Ovary (tissue), 9 donors: Measurements from ENCODE around the gene PSMB10. TPM values are rescaled to one million over a fixed set of nuclear protein-coding genes. Genes with fewer than 3 reads are reported as not detected.

Source experiments
- DNase-seq, 5 donors: peaks; one replicate each; pipeline ENCODE4 v3.0.0-alpha.2; 2019 to 2020
- H3K27ac ChIP-seq, 2 donors: fragments of 200-600 bp; one replicate each; pipeline versions ENCODE4 v1.5.1 to v1.8.0; 2019 to 2022
- H3K27me3 ChIP-seq: fragments of 200-600 bp; one replicate; pipeline ENCODE4 v1.8.0; 2022
- H3K36me3 ChIP-seq: fragments of 200-600 bp; sonication (generic); one replicate; pipeline ENCODE4 v1.5.1; 2019
- H3K4me1 ChIP-seq: one replicate; pipeline ENCODE4 v1.8.1; 2013; ENCODE audit warnings: mild to moderate bottlenecking, moderate library complexity; ENCODE audit not compliant: insufficient read depth
- H3K4me3 ChIP-seq: fragments of 200-600 bp; sonication (generic); one replicate; pipeline ENCODE4 v1.5.1; 2017
- H3K9me3 ChIP-seq, 2 donors: fragments of 200-600 bp in 1 of 2; sonication (generic) in 1 of 2; one replicate each; pipeline versions ENCODE4 v1.5.1 to v1.8.1; 2013 to 2019; ENCODE audit warnings: mild to moderate bottlenecking in 1 of 2, moderate library complexity in 1 of 2
- CTCF ChIP-seq, 3 donors: fragments of 450-650 bp in 2 of 3; fragments of 200-600 bp in 1 of 3; IDR thresholded peaks; one replicate each; pipeline versions ENCODE4 v1.5.1 to v1.8.0; 2016 to 2022; ENCODE audit warnings: antibody characterized with exemption in 3 of 3, mild to moderate bottlenecking in 1 of 3
- EP300 ChIP-seq: sonication (generic); formaldehyde crosslinking; IDR thresholded peaks from one replicate; pipeline ENCODE4 v1.6.1; 2017; ENCODE audit warnings: antibody characterized with exemption
- POLR2A ChIP-seq: fragments of 450-650 bp; IDR thresholded peaks from one replicate; pipeline ENCODE4 v1.6.1; 2017; ENCODE audit warnings: antibody characterized with exemption, mild to moderate bottlenecking, moderate library complexity
- WGBS, 3 donors: extraction: QIAGEN DNeasy Blood & Tissue Kit in 1 of 3; methylation state at CpG; one replicate each; pipeline versions ENCODE4 v1.1.5 to v1.1.7; 2013 to 2017; 5-methylcytosine and 5-hydroxymethylcytosine counted together
- intact Hi-C, 4 donors: fragments of 100-400 bp; cut with DNase I; formaldehyde crosslinking; loops; one replicate each; pipeline versions ENCODE4 v1.11.0 to v1.15.1; 2022 to 2023
- polyA plus RNA-seq, 2 donors: library from polyadenylated mRNA; stranded (reverse); fragments of 200-250 nt in 1 of 2; fragments of 350-450 nt in 1 of 2; fragmentation: Illumina TruSeq in 1 of 2; extraction: RNeasy Lipid Tissue Mini Kit (QIAGEN cat#74804) in 1 of 2; gene quantifications; one replicate each; pipeline ENCODE4 v1.2.3, GENCODE V29; 2013 to 2014
- total RNA-seq, 7 donors: library from RNA; depleted of rRNA in 2 of 7; stranded (reverse); fragments of >200 nt in 2 of 7; fragmentation: NEBNext Ultra II Directional in 3 of 7; extraction: Animal tissue kit (Norgen Biotek cat#: 25700) in 3 of 7; gene quantifications; one replicate each; pipeline versions ENCODE4 v1.1.0 to v1.2.4, GENCODE V29; 2016 to 2023
- donor health status: DM: no; HTN: no; CAD: no; lungs with moderate emphysema.
- donor health status: DM: no; HTN: no; CAD: no.
- donor health status: Bipolar disorder and iron deficiency.
- donor health status: DM: yes; HTN: yes; CAD: no.
- donor health status: DM: no; HTN: no; CAD: no.
- donor health status: DM: yes; HTN: yes; CAD: no.

The PSMB10 gene
- total and polyA plus RNA-seq, 9 donors = 5.8 to 64.4 (median 50.8) TPM

GRCh38 chr16:67957622-67958021 is 21.0 kb upstream of the PSMB10 start:
- no peak overlapping the region for H3K27ac ChIP-seq
- no peak overlapping the region for H3K4me3 ChIP-seq
- TF ChIP-seq EP300 (no peak), CTCF (IDR thresholded peaks at IDR 0.05) (no peak), POLR2A (no peak)
- peak in 1 of 5 donors; percentile 12 for DNase-seq
- no peaks in the 10 kb centered on the region for H3K9me3 ChIP-seq
- intact Hi-C loops = no loop called here
- H3K4me1 ChIP-seq = peaks cover 7% of the 10 kb centered on the region
- no peaks in the 10 kb centered on the region for H3K27me3 ChIP-seq
- H3K36me3 ChIP-seq = no peaks in the 10 kb centered on the region
- WGBS, 3 donors = 89 to 93% (median 91%) methylated on average over 9 of the region's 9 CpGs

DNA sequence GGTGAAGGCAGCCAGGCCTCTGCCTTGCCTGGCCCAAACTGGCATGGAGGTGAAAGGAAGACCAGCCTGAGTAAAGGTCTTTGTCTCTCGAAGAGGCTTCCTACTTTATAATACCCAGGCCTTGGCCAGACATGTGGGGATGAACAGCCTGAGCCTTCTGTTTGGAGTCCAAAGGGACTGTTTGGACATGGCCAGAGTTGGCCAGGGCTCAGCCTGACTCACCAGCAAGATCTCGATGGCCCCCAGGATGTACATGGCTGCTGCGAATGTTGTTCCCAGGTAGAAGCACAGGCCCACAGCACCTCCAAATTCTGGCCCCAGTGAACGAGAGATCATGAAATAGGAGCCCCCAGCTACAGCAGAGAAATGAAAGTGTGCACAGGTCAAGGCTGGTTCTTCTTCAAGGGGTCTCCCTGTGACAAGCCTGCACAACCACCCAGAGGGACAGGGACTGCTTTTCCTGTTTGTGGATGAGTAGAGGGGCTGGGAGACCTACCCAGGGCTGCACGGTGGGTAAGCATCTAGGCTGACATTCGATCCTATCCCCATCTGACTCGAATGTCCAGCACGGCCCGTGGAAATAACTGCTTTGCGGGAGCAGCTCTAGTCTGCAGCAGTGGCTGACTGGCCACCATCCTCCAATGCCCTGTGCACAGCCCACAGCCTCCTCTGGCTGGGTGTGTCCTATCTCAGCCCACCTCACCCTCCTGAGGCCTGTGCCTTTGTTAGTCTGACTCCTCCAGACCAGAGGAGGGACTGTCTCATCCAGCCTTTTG is 18.0 kb upstream of the PSMB10 start:
- WGBS, 3 donors = 80 to 89% (median 84%) methylated on average over 9 to 10 of the region's 10 CpGs
- H3K4me3 ChIP-seq = no peak overlapping the region
- H3K9me3 ChIP-seq = no peaks in the 10 kb centered on the region
- no peaks in the 10 kb centered on the region for H3K27me3 ChIP-seq
- TF ChIP-seq EP300 (no peak), POLR2A (no peak), CTCF (IDR thresholded peaks at IDR 0.05) (no peak)
- peak in 1 of 5 donors; percentile 9 for DNase-seq
- no peaks in the 10 kb centered on the region for H3K36me3 ChIP-seq
- intact Hi-C loops = no loop called here
- no peak overlapping the region for H3K27ac ChIP-seq
- H3K4me1 ChIP-seq = peaks cover 3% of the 10 kb centered on the region

GRCh38 chr16:67953641-67954375 is 17.2 kb upstream of the PSMB10 start:
- no peak for DNase-seq
- H3K27ac ChIP-seq = no peak overlapping the region
- no peak for TF ChIP-seq CTCF (IDR thresholded peaks at IDR 0.05)
- TF ChIP-seq EP300 = no peak
- no peak for TF ChIP-seq POLR2A
- no peak overlapping the region for H3K4me3 ChIP-seq
- H3K36me3 ChIP-seq = no peaks in the 10 kb centered on the region
- no peaks in the 10 kb centered on the region for H3K4me1 ChIP-seq
- intact Hi-C loops = no loop called here
- 80 to 90% (median 81%) methylated on average over 6 to 8 of the region's 8 CpGs for WGBS, 3 donors
- H3K9me3 ChIP-seq = no peaks in the 10 kb centered on the region
- no peaks in the 10 kb centered on the region for H3K27me3 ChIP-seq

DNA sequence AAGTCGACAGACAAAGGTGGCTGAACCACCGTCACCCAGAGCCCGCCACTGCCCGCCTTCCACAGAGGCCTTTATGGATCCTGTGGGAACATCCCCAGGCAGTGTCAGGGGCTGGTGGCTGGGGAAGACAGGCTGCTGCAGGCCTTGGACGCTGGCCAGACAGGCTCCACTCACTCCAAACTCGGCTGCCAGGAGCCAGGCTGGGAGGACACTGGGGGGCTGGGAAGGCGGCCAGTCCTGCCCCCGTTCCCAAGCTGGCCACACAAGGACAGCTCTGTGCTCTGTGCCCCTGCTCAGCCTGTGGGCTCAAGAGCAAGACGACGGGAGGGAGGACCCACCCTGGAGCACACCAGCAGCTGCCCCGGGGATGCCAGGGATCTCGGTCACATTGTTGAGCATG is 14.8 kb upstream of the PSMB10 start:
- H3K9me3 ChIP-seq = no peaks in the 10 kb centered on the region
- no peak overlapping the region for H3K27ac ChIP-seq
- no peak overlapping the region for H3K4me3 ChIP-seq
- H3K36me3 ChIP-seq = no peaks in the 10 kb centered on the region
- H3K4me1 ChIP-seq = no peaks in the 10 kb centered on the region
- TF ChIP-seq EP300 (no peak), POLR2A (no peak), CTCF (IDR thresholded peaks at IDR 0.05) (no peak)
- DNase-seq = no peak
- no peaks in the 10 kb centered on the region for H3K27me3 ChIP-seq
- 56 to 61% (median 59%) methylated on average over 10 to 12 of the region's 12 CpGs for WGBS, 3 donors
- intact Hi-C loops = no loop called here
